Lower leg skin (tissue), 3 donors: ENCODE measurements around the gene FILIP1.

ENCODE experiments used
- CTCF ChIP-seq, 3 donors: fragments of 450-650 bp; IDR thresholded peaks; one replicate each; pipeline ENCODE4 v1.5.1; 2016; ENCODE audit warnings: antibody characterized with exemption in 3 of 3, mild to moderate bottlenecking in 3 of 3, moderate library complexity in 2 of 3
- POLR2A ChIP-seq, 2 donors: fragments of 450-650 bp; IDR thresholded peaks; one replicate each; pipeline ENCODE4 v1.6.1; 2016 to 2017; ENCODE audit warnings: antibody characterized with exemption in 2 of 2, mild to moderate bottlenecking in 1 of 2, moderate library complexity in 1 of 2

- TF ChIP-seq CTCF (IDR thresholded peaks at IDR 0.05) (no peak), POLR2A (IDR thresholded peaks at IDR 0.05) (no peak)
Measured at GRCh38 chr6:75428204-75428603, 65.4 kb downstream of the FILIP1 start.
